IMR-90 (cell line): ENCODE data around the gene OPN4. TPM values are rescaled to one million over a fixed set of nuclear protein-coding genes. Genes with fewer than 3 reads are reported as not detected.

Source experiments
- ATAC-seq: fragments of 200-7000 bp; cut with Tn5 transposase; 2 replicates; pipeline ENCODE4 v1.9.1; 2020; ENCODE audit warnings: low read depth, mild to moderate bottlenecking, moderate library complexity
- BruUV-seq: library from RNA; stranded (reverse); fragments of 400-500 nt; replicated peaks from 2 replicates; lab custom pipeline; 2021; lab: Mats Ljungman, UMichigan
- CTCF ChIA-PET: fragments of 300-600 bp; formaldehyde crosslinking; extraction: SDS; loops from one replicate; lab custom pipeline; 2021; ENCODE audit warnings: antibody characterized with exemption; lab: Yijun Ruan, JAX
- POLR2A ChIA-PET: fragments of 300-600 bp; sonication (Branson Sonifier 250); formaldehyde crosslinking; loops from one replicate; lab custom pipeline; 2022; ENCODE audit warnings: antibody characterized with exemption; ENCODE audit not compliant: unreplicated experiment; lab: Charles Lee
- DNase-seq: peaks from one replicate; pipeline ENCODE4 v3.0.0; 2013
- H2AFZ ChIP-seq: replicated peaks from 2 replicates; pipeline ENCODE3; 2013; ENCODE audit warnings: low read length, mild to moderate bottlenecking; ENCODE audit not compliant: poor library complexity
- H2AK5ac ChIP-seq: 2 replicates; pipeline ENCODE4 v1.6.1; 2013; ENCODE audit warnings: low read depth, low read length, inconsistent platforms
- H2AK9ac ChIP-seq: replicated peaks from 2 replicates; pipeline ENCODE3; 2013; ENCODE audit warnings: mild to moderate bottlenecking, low read depth, low read length, moderate library complexity; ENCODE audit not compliant: poor library complexity
- H2BK120ac ChIP-seq: 2 replicates; pipeline ENCODE4 v1.6.1; 2013; ENCODE audit warnings: low read depth, low read length, inconsistent platforms
- H2BK15ac ChIP-seq: 3 replicates; pipeline ENCODE4 v1.6.1; 2013; ENCODE audit warnings: low read depth, low read length, inconsistent platforms
- H2BK20ac ChIP-seq: 2 replicates; pipeline ENCODE4 v1.6.1; 2013; ENCODE audit warnings: low read depth, mild to moderate bottlenecking, inconsistent platforms, low read length, moderate library complexity
- H2BK5ac ChIP-seq: 2 replicates; pipeline ENCODE4 v1.6.1; 2013; ENCODE audit warnings: mild to moderate bottlenecking, low read depth, low read length, inconsistent platforms; ENCODE audit not compliant: poor library complexity, severe bottlenecking
- H3K14ac ChIP-seq: replicated peaks from 2 replicates; pipeline ENCODE4 v1.6.1; 2013; ENCODE audit warnings: low read depth, low read length, inconsistent platforms
- H3K18ac ChIP-seq: 2 replicates; pipeline ENCODE4 v1.6.1; 2013; ENCODE audit warnings: low read depth, low read length, control low read depth
- H3K23ac ChIP-seq: 2 replicates; pipeline ENCODE4 v1.6.1; 2013; ENCODE audit warnings: low read depth, low read length, inconsistent platforms
- H3K27ac ChIP-seq: 2 replicates; pipeline ENCODE4 v1.5.1; 2013; ENCODE audit warnings: mild to moderate bottlenecking, control low read depth, low read length; ENCODE audit not compliant: insufficient read depth
- H3K27me3 ChIP-seq: 2 replicates; pipeline ENCODE4 v1.6.1; 2013; ENCODE audit warnings: low read length; ENCODE audit not compliant: control insufficient read depth, insufficient read depth
- H3K36me3 ChIP-seq: 2 replicates; pipeline ENCODE4 v1.6.1; 2013; ENCODE audit warnings: low read length, mixed read lengths; ENCODE audit not compliant: control insufficient read depth, insufficient read depth
- H3K4ac ChIP-seq: 2 replicates; pipeline ENCODE4 v1.6.1; 2013; ENCODE audit warnings: low read depth, low read length, inconsistent platforms
- H3K4me1 ChIP-seq: 2 replicates; pipeline ENCODE4 v1.6.1; 2013; ENCODE audit warnings: low read length, mixed read lengths; ENCODE audit not compliant: control insufficient read depth, insufficient read depth
- H3K4me2 ChIP-seq: 2 replicates; pipeline ENCODE4 v1.6.1; 2013; ENCODE audit warnings: low read depth, mild to moderate bottlenecking, control low read depth, low read length, moderate library complexity
- H3K4me3 ChIP-seq: 2 replicates; pipeline ENCODE4 v1.5.1; 2013; ENCODE audit warnings: low read depth, mild to moderate bottlenecking, control low read depth, low read length, moderate library complexity; ENCODE audit not compliant: insufficient read depth
- H3K56ac ChIP-seq: 2 replicates; pipeline ENCODE4 v1.6.1; 2013; ENCODE audit warnings: low read length, inconsistent platforms; ENCODE audit not compliant: insufficient read depth; ENCODE audit errors: extremely low read depth
- H3K79me1 ChIP-seq, 2 experiments: 2 replicates each; pipeline ENCODE4 v1.6.1; 2013; ENCODE audit warnings: low read length in 2 of 2, inconsistent platforms in 1 of 2, low read depth in 1 of 2
- H3K9ac ChIP-seq: 2 replicates; pipeline ENCODE4 v1.6.1; 2013; ENCODE audit warnings: low read depth, low read length, control low read depth
- H3K9me1 ChIP-seq: 2 replicates; pipeline ENCODE4 v1.6.1; 2013; ENCODE audit warnings: low read length, inconsistent platforms; ENCODE audit not compliant: insufficient read depth
- H3K9me3 ChIP-seq: 2 replicates; pipeline ENCODE4 v1.6.1; 2013; ENCODE audit warnings: low read length; ENCODE audit not compliant: control insufficient read depth, insufficient read depth
- H4K20me1 ChIP-seq: 2 replicates; pipeline ENCODE4 v1.6.1; 2013; ENCODE audit warnings: low read length, inconsistent platforms; ENCODE audit not compliant: insufficient read depth
- H4K5ac ChIP-seq: 2 replicates; pipeline ENCODE4 v1.6.1; 2013; ENCODE audit warnings: mild to moderate bottlenecking, low read depth, low read length, control low read depth
- H4K8ac ChIP-seq, 2 experiments: 2 replicates each; pipeline ENCODE4 v1.6.1; 2013; ENCODE audit warnings: low read depth in 2 of 2, low read length in 2 of 2, control low read depth in 1 of 2, inconsistent platforms in 1 of 2
- H4K91ac ChIP-seq: 2 replicates; pipeline ENCODE4 v1.6.1; 2013; ENCODE audit warnings: low read depth, low read length, inconsistent platforms; ENCODE audit not compliant: insufficient read depth
- BHLHE40 ChIP-seq: fragments of 150-350 bp; IDR thresholded peaks from 2 replicates; pipeline ENCODE4 v1.6.1; 2016; ENCODE audit warnings: mild to moderate bottlenecking, low read depth, low read length
- CEBPB ChIP-seq: IDR thresholded peaks from 2 replicates; pipeline ENCODE4 v1.6.1; 2012; ENCODE audit warnings: low read depth, low read length, improper control_type of control experiment
- MAZ ChIP-seq: IDR thresholded peaks from 2 replicates; pipeline ENCODE4 v1.6.1; 2012; ENCODE audit warnings: low read depth, mild to moderate bottlenecking, low read length, improper control_type of control experiment, moderate library complexity, borderline replicate concordance
- MXI1 ChIP-seq: IDR thresholded peaks from 2 replicates; pipeline ENCODE4 v1.6.1; 2012; ENCODE audit warnings: low read depth, mild to moderate bottlenecking, low read length, moderate library complexity, borderline replicate concordance
- NFE2L2 ChIP-seq: fragments of 150-350 bp; IDR thresholded peaks from 2 replicates; pipeline ENCODE4 v1.6.1; 2016; ENCODE audit warnings: low read depth, mild to moderate bottlenecking, low read length
- RAD21 ChIP-seq: IDR thresholded peaks from 2 replicates; pipeline ENCODE4 v1.6.1; 2012; ENCODE audit warnings: low read length, improper control_type of control experiment
- SMC3 ChIP-seq: fragments of 150-350 bp; IDR thresholded peaks from 2 replicates; pipeline ENCODE4 v1.6.1; 2016; ENCODE audit warnings: low read depth, mild to moderate bottlenecking, antibody characterized with exemption, low read length, moderate library complexity
- WGBS, 2 experiments: methylation state at CpG; one replicate each; pipeline versions ENCODE4 v1.1.5 to v1.1.7; 2013; ENCODE audit warnings: missing lambda C conversion rate in 2 of 2; ENCODE audit not compliant: insufficient read length in 1 of 2; ENCODE audit errors: extremely low coverage in 2 of 2; 5-methylcytosine and 5-hydroxymethylcytosine counted together
- dilution Hi-C: fragments of 300-500 bp; cut with HindIII; formaldehyde crosslinking; loops from one replicate; pipeline ENCODE4 v1.14.3; 2018; ENCODE audit warnings: low sequenced_read_pairs; ENCODE audit not compliant: unreplicated experiment
- in situ Hi-C: fragments of 300-500 bp; cut with MboI; formaldehyde crosslinking; loops from 3 replicates; pipeline ENCODE4 v1.14.3; 2019; ENCODE audit warnings: low sequenced_read_pairs, inconsistent platforms, mixed read lengths
- intact Hi-C: fragments of 100-400 bp; cut with micrococcal nuclease; formaldehyde crosslinking; loops from 2 replicates; pipeline ENCODE4 v1.10.0; 2022
- polyA plus RNA-seq, 3 experiments: library from polyadenylated mRNA; depleted of rRNA; stranded (reverse); fragments of >200 nt; gene quantifications; 2 replicates each; pipeline ENCODE4 v1.2.3, GENCODE V29; 2012; ENCODE audit warnings: low replicate concordance in 1 of 3
- total RNA-seq: library from RNA; depleted of rRNA; stranded (reverse); fragments of >200 nt; gene quantifications from 2 replicates; pipeline ENCODE4 v1.2.3, GENCODE V29; 2012
- TF ChIP-seq, protein P1 (sequence below): fragments of 150-350 bp; IDR thresholded peaks from 2 replicates; pipeline ENCODE4 v1.6.1; 2016; ENCODE audit warnings: low read depth, mild to moderate bottlenecking, low read length, moderate library complexity, borderline replicate concordance
- TF ChIP-seq, protein P2 (sequence below): conservative IDR thresholded peaks from 2 replicates; pipeline ENCODE4 v1.5.1; 2012; ENCODE audit warnings: mild to moderate bottlenecking, low read depth, low read length, improper control_type of control experiment
- TF ChIP-seq, protein P3 (sequence below): fragments of 150-350 bp; IDR thresholded peaks from 2 replicates; pipeline ENCODE4 v1.6.1; 2017; ENCODE audit warnings: mild to moderate bottlenecking, antibody characterized with exemption, low read length, low read depth

The OPN4 gene
- total and polyA plus RNA-seq, 2 of the 4 experiments (the other 2 are of a cell fraction), result 0.03 TPM; not detected in 1

DNA sequence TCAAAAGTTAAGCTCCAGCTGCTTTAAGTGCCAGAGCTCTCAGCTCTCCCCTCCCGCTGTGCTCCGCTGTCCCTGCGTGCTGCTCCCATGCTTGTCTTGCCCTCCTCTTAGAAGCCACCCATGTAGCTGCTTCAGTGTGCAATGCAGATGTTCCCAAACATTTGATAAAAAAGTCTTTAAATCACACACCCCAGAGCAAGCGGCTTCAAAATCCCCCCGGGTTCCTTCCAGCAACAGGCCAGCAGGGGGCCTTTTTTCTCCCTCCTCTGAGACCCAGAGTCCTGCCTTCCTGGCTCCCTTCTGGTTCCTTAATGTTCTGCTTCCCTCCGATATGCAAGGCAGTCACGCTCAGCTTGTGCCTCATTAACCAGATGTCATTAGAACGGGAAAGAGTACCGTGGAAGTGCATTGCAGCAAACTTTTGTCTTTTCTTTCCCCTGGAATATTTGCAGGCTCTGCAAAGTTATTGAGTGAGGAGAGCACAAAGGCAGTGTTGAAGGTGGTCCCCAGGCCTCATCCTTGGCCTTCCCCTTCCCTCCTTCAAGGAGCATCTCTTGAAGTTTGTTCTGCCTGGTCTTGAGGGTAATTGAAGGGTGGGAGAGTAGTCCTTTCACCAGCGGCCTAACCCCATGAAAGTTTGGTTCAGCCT, 39.5 kb downstream of the OPN4 start:
- peak; percentile 93 for ATAC-seq
- H2AK5ac ChIP-seq, result 0 out of 2 replicates have a peak overlapping the region, but pooled peaks have one; percentile 9
- H3K27ac ChIP-seq, result no peak overlapping the region
- no peak overlapping the region for H2BK5ac ChIP-seq
- H4K91ac ChIP-seq, result no peak overlapping the region
- H2AK9ac ChIP-seq, result peak overlapping the region; percentile 31
- H2AFZ ChIP-seq, result peak overlapping the region; percentile 80
- CTCF ChIA-PET, result interaction anchor here (1.0 to 1.6 kb wide), 5 partner anchors 13 to 245 kb away, joined by 3 to 12 read pairs (median 4); no protein-coding TSS in a partner anchor
- POLR2A ChIA-PET, result no interaction called here
- BruUV-seq, result no TSS peak
- no peak overlapping the region for H3K4ac ChIP-seq
- H3K27me3 ChIP-seq, result no peaks in the 10 kb centered on the region
- H3K4me3 ChIP-seq, result no peak overlapping the region
- no peaks in the 10 kb centered on the region for H3K36me3 ChIP-seq
- in situ Hi-C loops (no loop called here), intact Hi-C loops (loop anchor here (1.0 to 2.0 kb wide), 2 partner anchors 205 to 245 kb away; no protein-coding TSS in a partner anchor), dilution Hi-C loops (no loop called here)
- TF ChIP-seq MXI1 (no peak), MAZ (no peak), SMC3 (peak; percentile 82), RAD21 (peak; percentile 60), NFE2L2 (no peak), BHLHE40 (no peak), CEBPB (no peak)
- TF ChIP-seq, protein P1, sequence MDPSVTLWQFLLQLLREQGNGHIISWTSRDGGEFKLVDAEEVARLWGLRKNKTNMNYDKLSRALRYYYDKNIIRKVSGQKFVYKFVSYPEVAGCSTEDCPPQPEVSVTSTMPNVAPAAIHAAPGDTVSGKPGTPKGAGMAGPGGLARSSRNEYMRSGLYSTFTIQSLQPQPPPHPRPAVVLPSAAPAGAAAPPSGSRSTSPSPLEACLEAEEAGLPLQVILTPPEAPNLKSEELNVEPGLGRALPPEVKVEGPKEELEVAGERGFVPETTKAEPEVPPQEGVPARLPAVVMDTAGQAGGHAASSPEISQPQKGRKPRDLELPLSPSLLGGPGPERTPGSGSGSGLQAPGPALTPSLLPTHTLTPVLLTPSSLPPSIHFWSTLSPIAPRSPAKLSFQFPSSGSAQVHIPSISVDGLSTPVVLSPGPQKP, result no peak
- TF ChIP-seq, protein P2, sequence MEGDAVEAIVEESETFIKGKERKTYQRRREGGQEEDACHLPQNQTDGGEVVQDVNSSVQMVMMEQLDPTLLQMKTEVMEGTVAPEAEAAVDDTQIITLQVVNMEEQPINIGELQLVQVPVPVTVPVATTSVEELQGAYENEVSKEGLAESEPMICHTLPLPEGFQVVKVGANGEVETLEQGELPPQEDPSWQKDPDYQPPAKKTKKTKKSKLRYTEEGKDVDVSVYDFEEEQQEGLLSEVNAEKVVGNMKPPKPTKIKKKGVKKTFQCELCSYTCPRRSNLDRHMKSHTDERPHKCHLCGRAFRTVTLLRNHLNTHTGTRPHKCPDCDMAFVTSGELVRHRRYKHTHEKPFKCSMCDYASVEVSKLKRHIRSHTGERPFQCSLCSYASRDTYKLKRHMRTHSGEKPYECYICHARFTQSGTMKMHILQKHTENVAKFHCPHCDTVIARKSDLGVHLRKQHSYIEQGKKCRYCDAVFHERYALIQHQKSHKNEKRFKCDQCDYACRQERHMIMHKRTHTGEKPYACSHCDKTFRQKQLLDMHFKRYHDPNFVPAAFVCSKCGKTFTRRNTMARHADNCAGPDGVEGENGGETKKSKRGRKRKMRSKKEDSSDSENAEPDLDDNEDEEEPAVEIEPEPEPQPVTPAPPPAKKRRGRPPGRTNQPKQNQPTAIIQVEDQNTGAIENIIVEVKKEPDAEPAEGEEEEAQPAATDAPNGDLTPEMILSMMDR, result peak; percentile 75
- TF ChIP-seq, protein P3, sequence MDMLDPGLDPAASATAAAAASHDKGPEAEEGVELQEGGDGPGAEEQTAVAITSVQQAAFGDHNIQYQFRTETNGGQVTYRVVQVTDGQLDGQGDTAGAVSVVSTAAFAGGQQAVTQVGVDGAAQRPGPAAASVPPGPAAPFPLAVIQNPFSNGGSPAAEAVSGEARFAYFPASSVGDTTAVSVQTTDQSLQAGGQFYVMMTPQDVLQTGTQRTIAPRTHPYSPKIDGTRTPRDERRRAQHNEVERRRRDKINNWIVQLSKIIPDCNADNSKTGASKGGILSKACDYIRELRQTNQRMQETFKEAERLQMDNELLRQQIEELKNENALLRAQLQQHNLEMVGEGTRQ, result no peak
- H4K8ac ChIP-seq, result peak overlapping the region in 1 of 2 experiments; percentile 47; a peak in 1 of 4 replicates
- no peaks in the 10 kb centered on the region for H4K20me1 ChIP-seq
- H2BK20ac ChIP-seq, result no peak overlapping the region
- H3K4me1 ChIP-seq, result peaks cover 6% of the 10 kb centered on the region; the same call in 1 of the 2 replicates
- no peak overlapping the region for H3K56ac ChIP-seq
- H3K9me3 ChIP-seq, result no peaks in the 10 kb centered on the region
- no peak overlapping the region for H3K9ac ChIP-seq
- no peak overlapping the region for H3K18ac ChIP-seq
- H2BK15ac ChIP-seq, result no peak overlapping the region
- no peak overlapping the region for H4K5ac ChIP-seq
- H3K9me1 ChIP-seq, result peaks cover 4% of the 10 kb centered on the region
- H3K79me1 ChIP-seq, result no peaks in the 10 kb centered on the region
- peak overlapping the region; percentile 21; the same call in 1 of the 2 replicates for H3K4me2 ChIP-seq
- H2BK120ac ChIP-seq, result no peak overlapping the region
- no peak overlapping the region; the same call in 1 of the 2 replicates for H3K14ac ChIP-seq
- 0 out of 2 replicates have a peak overlapping the region, but pooled peaks have one; percentile 66 for H3K23ac ChIP-seq
- DNase-seq, result peak; percentile 51
- 10% methylated on average over 4 of the region's 10 CpGs; no CpG with 5 or more reads in 1 of the 2 experiments for WGBS, 2 experiments
